ENCODE data around the gene PTS.

GRCh38 chr11:112226062-112226830 lies at the start of gene PTS:
- TF ChIP-seq POLR2A (IDR thresholded peaks at IDR 0.05), result peak; percentile 21 to 92
- TF ChIP-seq, protein P1, sequence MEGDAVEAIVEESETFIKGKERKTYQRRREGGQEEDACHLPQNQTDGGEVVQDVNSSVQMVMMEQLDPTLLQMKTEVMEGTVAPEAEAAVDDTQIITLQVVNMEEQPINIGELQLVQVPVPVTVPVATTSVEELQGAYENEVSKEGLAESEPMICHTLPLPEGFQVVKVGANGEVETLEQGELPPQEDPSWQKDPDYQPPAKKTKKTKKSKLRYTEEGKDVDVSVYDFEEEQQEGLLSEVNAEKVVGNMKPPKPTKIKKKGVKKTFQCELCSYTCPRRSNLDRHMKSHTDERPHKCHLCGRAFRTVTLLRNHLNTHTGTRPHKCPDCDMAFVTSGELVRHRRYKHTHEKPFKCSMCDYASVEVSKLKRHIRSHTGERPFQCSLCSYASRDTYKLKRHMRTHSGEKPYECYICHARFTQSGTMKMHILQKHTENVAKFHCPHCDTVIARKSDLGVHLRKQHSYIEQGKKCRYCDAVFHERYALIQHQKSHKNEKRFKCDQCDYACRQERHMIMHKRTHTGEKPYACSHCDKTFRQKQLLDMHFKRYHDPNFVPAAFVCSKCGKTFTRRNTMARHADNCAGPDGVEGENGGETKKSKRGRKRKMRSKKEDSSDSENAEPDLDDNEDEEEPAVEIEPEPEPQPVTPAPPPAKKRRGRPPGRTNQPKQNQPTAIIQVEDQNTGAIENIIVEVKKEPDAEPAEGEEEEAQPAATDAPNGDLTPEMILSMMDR (IDR thresholded peaks at IDR 0.05), result no peak

All from thyroid gland (tissue), 4 donors.